ENCODE data around the gene COIL. TPM values are rescaled to one million over a fixed set of nuclear protein-coding genes. Genes with fewer than 3 reads are reported as not detected.

COIL gene
- total RNA-seq, result 1 to 10 TPM; 7.3 to 7.9 TPM

GRCh38 chr17:56960596-56961538 lies at the start of gene COIL:
TSS of gene COIL (minus strand) at chr17:56961050. CDS start at chr17:56961019, 31 bp downstream.
- TF ChIP-seq CTCF (IDR thresholded peaks at IDR 0.05), result peak; percentile 99 to 100
- Histone ChIP-seq H3K27ac (peak within 1 kb of the TSS; percentile 84 to 87), H3K4me3 (peak within 1 kb of the TSS; percentile 79 to 81), H3K36me3 (no peaks in the 10 kb centered on the region), H3K9me3 (no peaks in the 10 kb centered on the region), H3K27me3 (no peaks in the 10 kb centered on the region), H3K4me1 (peaks cover 0 to 15% of the 10 kb centered on the region in 2 donors)
- DNase-seq (ENCODE audit: low spot score), result peak; percentile 90

DNA sequence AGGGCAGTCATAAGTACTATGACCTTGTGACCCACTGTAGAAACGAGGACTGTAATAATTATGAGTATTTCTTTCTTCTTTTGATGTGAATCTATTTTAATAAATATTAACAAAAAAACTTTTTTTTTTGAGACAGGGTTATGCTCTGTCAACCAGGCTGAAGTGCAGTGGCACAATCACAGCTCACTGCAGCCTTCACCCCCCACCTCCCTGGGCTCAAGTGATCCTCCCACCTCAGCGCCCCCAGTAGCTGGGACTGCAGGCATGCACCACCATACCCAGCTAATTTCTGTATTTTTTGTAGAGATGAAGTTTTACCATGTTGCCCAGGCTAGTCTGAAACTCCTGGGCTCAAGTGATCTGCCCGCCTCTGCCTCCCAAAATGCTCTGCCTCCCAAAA lies 49.6 kb upstream of the COIL start:
- no peak overlapping the region for H3K27ac ChIP-seq
- DNase-seq (ENCODE audit: low spot score), result no peak
- no peak for TF ChIP-seq CTCF (IDR thresholded peaks at IDR 0.05)
- H3K9me3 ChIP-seq, result no peaks in the 10 kb centered on the region
- no peak overlapping the region for H3K4me3 ChIP-seq
- H3K4me1 ChIP-seq, result no peaks in the 10 kb centered on the region
- no peaks in the 10 kb centered on the region for H3K36me3 ChIP-seq
- H3K27me3 ChIP-seq, result no peaks in the 10 kb centered on the region

DNA sequence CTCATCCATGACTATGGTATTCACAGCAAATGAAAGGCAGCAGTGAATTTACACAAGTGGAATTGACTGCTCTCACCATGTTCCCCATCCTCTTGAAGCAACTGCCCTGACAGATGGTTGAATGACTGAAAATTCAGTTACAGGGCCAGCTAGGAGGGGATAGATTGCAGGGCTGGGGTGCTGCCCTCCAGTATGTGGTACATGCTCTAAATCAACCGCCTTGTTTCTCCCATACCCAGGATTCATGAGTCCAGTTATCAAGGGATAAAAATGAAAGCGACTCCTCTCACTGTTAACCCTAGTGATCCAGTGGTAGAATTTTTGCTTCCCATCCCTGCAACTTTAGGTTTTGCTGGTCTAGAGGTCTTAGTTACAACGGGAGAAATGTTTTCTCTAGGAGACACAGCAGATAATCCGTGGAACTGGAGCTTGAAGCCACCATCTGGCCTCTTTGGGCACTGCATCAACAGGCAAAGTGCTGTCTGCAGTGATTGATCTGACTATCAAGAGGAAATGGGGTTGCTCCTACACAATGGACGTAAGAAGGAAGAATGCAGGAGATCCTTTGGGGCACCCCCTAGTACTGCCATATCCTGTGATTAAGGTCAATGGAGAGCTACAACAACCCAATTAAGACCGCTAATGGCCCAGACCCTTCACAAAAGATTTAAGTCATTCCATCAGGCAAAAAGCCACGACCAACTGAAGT lies 49.0 kb upstream of the COIL start:
- H3K27me3 ChIP-seq, result no peaks in the 10 kb centered on the region
- H3K9me3 ChIP-seq, result no peaks in the 10 kb centered on the region
- H3K4me3 ChIP-seq, result no peak overlapping the region
- peak; percentile 62 to 76 for TF ChIP-seq CTCF (IDR thresholded peaks at IDR 0.05)
- no peaks in the 10 kb centered on the region for H3K36me3 ChIP-seq
- H3K4me1 ChIP-seq, result no peaks in the 10 kb centered on the region
- DNase-seq (ENCODE audit: low spot score), result peak; percentile 67
- H3K27ac ChIP-seq, result no peak overlapping the region

- TF ChIP-seq CTCF (IDR thresholded peaks at IDR 0.05), result no peak
- DNase-seq (ENCODE audit: low spot score), result no peak
- H3K4me3 ChIP-seq, result no peak overlapping the region
- H3K9me3 ChIP-seq, result no peaks in the 10 kb centered on the region
- H3K36me3 ChIP-seq, result no peaks in the 10 kb centered on the region
- no peaks in the 10 kb centered on the region for H3K4me1 ChIP-seq
- no peaks in the 10 kb centered on the region for H3K27me3 ChIP-seq
- H3K27ac ChIP-seq, result no peak overlapping the region
Measured at GRCh38 chr17:57008958-57009357, 48.1 kb upstream of the COIL start.

- Histone ChIP-seq H3K4me3 (no peak overlapping the region), H3K27ac (no peak overlapping the region), H3K4me1 (no peaks in the 10 kb centered on the region), H3K27me3 (no peaks in the 10 kb centered on the region), H3K36me3 (peaks cover 25% of the 10 kb centered on the region), H3K9me3 (no peaks in the 10 kb centered on the region)
- DNase-seq (ENCODE audit: low spot score), result no peak
- no peak for TF ChIP-seq CTCF (IDR thresholded peaks at IDR 0.05)
Measured at GRCh38 chr17:57006040-57006439, 45.2 kb upstream of the COIL start.

All from right atrium auricular region (tissue), 2 donors.